RWPE2 (cell line): Measurements from ENCODE around the gene LEPR.

ENCODE experiments used
- ATAC-seq: fragments of 200-7000 bp; cut with Tn5 transposase; 3 replicates; pipeline ENCODE4 v1.9.1; 2021; ENCODE audit warnings: low read depth
- DNase-seq: peaks from one replicate; pipeline ENCODE4 v3.0.0-alpha.2; 2020; ENCODE audit warnings: low spot score
- H3K27ac ChIP-seq: fragments of 450-650 bp; 2 replicates; pipeline ENCODE4 v1.5.1; 2017; ENCODE audit warnings: mild to moderate bottlenecking; ENCODE audit not compliant: poor library complexity, severe bottlenecking
- H3K27me3 ChIP-seq: fragments of 250-450 bp; sonication (Bioruptor Pico); 2 replicates; pipeline ENCODE4 v1.5.1; 2021; ENCODE audit warnings: mild to moderate bottlenecking, moderate library complexity; ENCODE audit not compliant: insufficient read depth, poor library complexity, severe bottlenecking
- H3K36me3 ChIP-seq: fragments of 250-450 bp; sonication (Bioruptor Pico); 2 replicates; pipeline ENCODE4 v1.5.1; 2020; ENCODE audit warnings: low read depth, mild to moderate bottlenecking, moderate library complexity
- H3K4me1 ChIP-seq: fragments of 250-450 bp; sonication (Bioruptor Pico); 2 replicates; pipeline ENCODE4 v1.5.1; 2021; ENCODE audit warnings: mild to moderate bottlenecking, moderate library complexity; ENCODE audit not compliant: insufficient read depth, poor library complexity, severe bottlenecking
- H3K4me3 ChIP-seq: fragments of 250-450 bp; sonication (Bioruptor Pico); 2 replicates; pipeline ENCODE4 v1.5.1; 2021; ENCODE audit warnings: mild to moderate bottlenecking, moderate library complexity; ENCODE audit not compliant: severe bottlenecking
- H3K9me3 ChIP-seq: fragments of 250-450 bp; sonication (Bioruptor Pico); 2 replicates; pipeline ENCODE4 v1.5.1; 2021; ENCODE audit warnings: mild to moderate bottlenecking, moderate library complexity; ENCODE audit not compliant: severe bottlenecking
- CTCF ChIP-seq: fragments of 450-650 bp; IDR thresholded peaks from one replicate; pipeline ENCODE4 v1.5.1; 2017; ENCODE audit warnings: mild to moderate bottlenecking, moderate library complexity; ENCODE audit not compliant: poor library complexity, severe bottlenecking

Gene LEPR

GRCh38 chr1:65409816-65410326 lies 10.6 kb upstream of the LEPR start:
- Histone ChIP-seq H3K36me3 (no peaks in the 10 kb centered on the region), H3K27me3 (no peaks in the 10 kb centered on the region), H3K27ac (no peak overlapping the region), H3K9me3 (no peaks in the 10 kb centered on the region), H3K4me1 (no peaks in the 10 kb centered on the region), H3K4me3 (no peak overlapping the region)
- DNase-seq (no peak), ATAC-seq (no peak)
- TF ChIP-seq CTCF = no peak

GRCh38 chr1:65412256-65412983 lies 8.0 kb upstream of the LEPR start:
- Histone ChIP-seq H3K4me3 (no peak overlapping the region), H3K27ac (no peak overlapping the region), H3K36me3 (no peaks in the 10 kb centered on the region), H3K27me3 (no peaks in the 10 kb centered on the region), H3K4me1 (peaks cover 4% of the 10 kb centered on the region), H3K9me3 (no peaks in the 10 kb centered on the region)
- DNase-seq = no peak
- no peak for ATAC-seq
- TF ChIP-seq CTCF = no peak

GRCh38 chr1:65412984-65413375 lies 7.5 kb upstream of the LEPR start:
- H3K4me3 ChIP-seq = no peak overlapping the region
- H3K27me3 ChIP-seq = no peaks in the 10 kb centered on the region
- no peak overlapping the region for H3K27ac ChIP-seq
- H3K4me1 ChIP-seq = peaks cover 9% of the 10 kb centered on the region
- H3K36me3 ChIP-seq = no peaks in the 10 kb centered on the region
- DNase-seq = no peak
- H3K9me3 ChIP-seq = no peaks in the 10 kb centered on the region
- no peak for TF ChIP-seq CTCF
- ATAC-seq = no peak

GRCh38 chr1:65414538-65414937 lies 5.9 kb upstream of the LEPR start:
- peaks cover 22% of the 10 kb centered on the region for H3K4me1 ChIP-seq
- H3K36me3 ChIP-seq = no peaks in the 10 kb centered on the region
- ATAC-seq (no peak), DNase-seq (no peak)
- no peak overlapping the region for H3K27ac ChIP-seq
- H3K4me3 ChIP-seq = no peak overlapping the region
- no peaks in the 10 kb centered on the region for H3K9me3 ChIP-seq
- no peak for TF ChIP-seq CTCF
- H3K27me3 ChIP-seq = no peaks in the 10 kb centered on the region

GRCh38 chr1:65416767-65417166 lies 3.7 kb upstream of the LEPR start:
- Histone ChIP-seq H3K9me3 (no peaks in the 10 kb centered on the region), H3K36me3 (no peaks in the 10 kb centered on the region), H3K27me3 (no peaks in the 10 kb centered on the region), H3K27ac (no peak overlapping the region), H3K4me3 (no peak overlapping the region), H3K4me1 (peaks cover 22% of the 10 kb centered on the region)
- no peak for TF ChIP-seq CTCF
- no peak for DNase-seq
- no peak for ATAC-seq
